Dendritic cell treated with granulocyte-macrophage colony-stimulating factor and Interleukin-4, amounts not matched to agents 40 ng/mL and 50 ng/mL, for 4 days (primary cell): ENCODE data around the gene PPIC.
A peak's percentile ranks its signal among the peaks of the same experiment; 100 is the strongest.

ENCODE experiments used
- H3K27ac Mint-ChIP-seq: one replicate; pipeline ENCODE4 v1.8.0; 2022; ENCODE audit warnings: mild to moderate bottlenecking, mixed read lengths
- H3K27me3 Mint-ChIP-seq: one replicate; pipeline ENCODE4 v1.8.0; 2022; ENCODE audit warnings: mild to moderate bottlenecking, mixed read lengths
- H3K36me3 Mint-ChIP-seq: one replicate; pipeline ENCODE4 v1.8.0; 2022; ENCODE audit warnings: low read depth, mixed read lengths
- H3K4me1 Mint-ChIP-seq: one replicate; pipeline ENCODE4 v1.8.0; 2022; ENCODE audit warnings: low read depth, mixed read lengths
- H3K4me3 Mint-ChIP-seq: one replicate; pipeline ENCODE4 v1.8.0; 2022; ENCODE audit warnings: mild to moderate bottlenecking, moderate library complexity, mixed read lengths
- H3K9me3 Mint-ChIP-seq: one replicate; pipeline ENCODE4 v1.8.0; 2022; ENCODE audit warnings: mixed read lengths
- intact Hi-C: fragments of 100-400 bp; cut with micrococcal nuclease; formaldehyde crosslinking; loops from one replicate; pipeline ENCODE4 v1.15.0; 2022

Gene PPIC

DNA sequence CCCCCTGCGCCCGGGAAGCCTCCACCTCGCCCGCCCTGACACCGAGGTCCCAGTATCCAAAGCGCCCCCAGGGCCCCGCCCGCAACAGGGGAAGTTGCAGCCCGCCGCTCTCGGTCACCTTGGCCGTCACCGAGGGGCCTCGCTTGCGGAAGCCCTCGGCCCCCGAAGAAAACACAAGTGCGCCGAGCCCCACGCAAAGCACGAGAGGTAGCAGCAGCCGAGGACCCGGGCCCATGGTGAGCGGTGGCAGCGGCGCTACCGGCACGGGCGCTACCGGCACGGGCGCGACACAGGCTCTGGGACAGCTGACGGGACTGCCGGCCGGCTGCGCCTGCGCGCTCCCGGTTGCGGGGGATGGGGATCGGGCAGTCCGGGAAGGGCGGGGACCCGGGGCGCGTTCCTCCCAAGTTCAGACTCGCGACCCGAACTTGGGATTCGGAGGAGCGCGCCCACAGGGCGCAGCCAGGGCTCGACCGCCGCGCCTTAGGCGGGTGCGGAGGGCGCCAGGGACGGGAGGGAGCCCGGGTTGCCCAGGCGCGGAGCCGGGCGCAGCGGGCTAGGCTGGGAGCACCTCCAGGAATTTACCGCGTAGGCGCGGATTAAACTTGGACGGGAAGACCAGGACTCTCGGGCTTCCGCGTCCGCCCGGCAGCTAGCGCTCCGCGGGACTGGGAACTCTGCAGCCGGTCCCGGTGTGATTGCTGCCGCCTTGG lies at the start of gene PPIC:
Gene PPIC, minus strand, starts transcription at position 335 of the 713 bp plus-strand sequence. Its CDS starts 100 bp downstream, at position 235.
- no peaks in the 10 kb centered on the region for H3K36me3 Mint-ChIP-seq
- H3K9me3 Mint-ChIP-seq = no peaks in the 10 kb centered on the region
- H3K27me3 Mint-ChIP-seq = peaks cover 76% of the 10 kb centered on the region
- intact Hi-C loops = no loop called here
- peaks cover 13% of the 10 kb centered on the region for H3K4me1 Mint-ChIP-seq
- H3K27ac Mint-ChIP-seq = peak within 1 kb of the TSS; percentile 21
- peak within 1 kb of the TSS; percentile 78 for H3K4me3 Mint-ChIP-seq

DNA sequence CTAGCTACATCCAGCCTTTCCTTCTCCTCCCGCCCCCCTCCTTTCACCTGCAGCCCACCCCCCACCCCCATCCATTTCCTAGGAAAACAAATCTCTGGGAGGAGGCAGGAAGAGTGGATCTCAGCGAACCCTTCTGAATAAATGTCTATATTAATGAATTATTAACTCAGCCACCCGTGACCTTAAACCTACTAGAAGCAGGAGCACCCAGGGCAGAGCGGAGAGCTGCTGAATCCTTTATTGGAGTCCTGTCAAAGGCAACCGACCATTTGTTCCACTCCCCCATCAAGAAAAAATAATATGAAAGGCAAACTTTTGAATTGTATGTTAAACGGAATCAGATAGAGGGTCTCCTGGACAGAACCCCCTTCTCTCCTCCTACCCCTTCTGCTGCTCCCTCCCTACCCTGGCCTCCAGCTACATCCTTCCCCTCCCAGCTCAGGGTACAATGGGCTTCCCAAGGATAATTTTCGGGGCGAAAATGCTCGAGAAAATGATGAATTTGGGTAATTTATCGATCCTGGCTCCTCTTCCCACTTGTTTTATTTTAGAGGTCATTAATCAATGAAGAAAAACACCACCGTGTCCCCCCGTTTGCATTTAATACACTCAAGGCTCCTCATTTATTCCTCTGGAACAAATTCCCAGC lies 49.2 kb upstream of the PPIC start:
- intact Hi-C loops = no loop called here
- H3K9me3 Mint-ChIP-seq = no peaks in the 10 kb centered on the region
- H3K27ac Mint-ChIP-seq = no peak overlapping the region
- H3K4me3 Mint-ChIP-seq = no peak overlapping the region
- H3K27me3 Mint-ChIP-seq = peaks cover 90% of the 10 kb centered on the region
- H3K4me1 Mint-ChIP-seq = peaks cover 28% of the 10 kb centered on the region
- H3K36me3 Mint-ChIP-seq = no peaks in the 10 kb centered on the region

DNA sequence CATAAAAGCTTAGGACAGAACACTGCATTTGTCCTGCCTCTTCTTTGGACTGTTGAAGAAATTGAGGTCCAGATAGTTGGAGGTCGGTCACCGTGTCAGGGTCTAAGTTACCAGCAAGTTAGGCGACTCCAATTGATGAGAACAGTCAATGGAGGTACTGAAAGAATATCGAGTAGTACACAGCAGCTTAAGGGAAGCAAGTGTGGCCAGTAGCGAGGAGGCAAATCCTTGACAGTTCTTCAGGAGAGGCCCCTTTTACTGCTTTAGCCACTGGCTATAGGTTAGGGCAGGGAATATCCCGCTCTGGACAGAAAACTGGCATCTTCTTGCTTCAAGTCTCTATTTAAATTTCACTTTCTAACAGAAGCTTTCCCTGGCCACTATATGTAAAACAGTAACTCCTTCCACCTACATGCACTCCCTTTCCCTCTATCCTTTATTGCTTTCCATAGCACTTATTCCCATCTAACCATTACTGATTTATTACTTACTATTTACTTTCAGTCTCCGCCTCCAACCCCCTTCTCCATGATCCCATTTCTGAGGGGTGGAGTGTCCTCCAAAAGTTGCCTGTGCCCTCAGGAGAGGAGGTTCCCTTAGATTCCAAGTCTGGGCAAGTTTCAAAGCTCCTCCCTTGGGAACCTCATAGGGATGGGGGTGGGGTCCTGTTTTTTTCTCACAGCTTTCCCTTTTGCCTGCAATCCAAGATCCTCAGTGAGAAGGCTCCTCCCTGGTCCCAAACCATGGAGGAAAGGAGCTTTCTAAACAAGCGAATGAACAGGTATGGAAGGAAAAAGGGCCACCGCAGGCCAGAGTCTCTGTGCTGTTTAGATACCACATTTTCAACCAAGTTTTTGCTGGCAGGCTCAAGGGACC lies 48.4 kb upstream of the PPIC start:
- H3K27me3 Mint-ChIP-seq = peaks cover 89% of the 10 kb centered on the region
- no peaks in the 10 kb centered on the region for H3K36me3 Mint-ChIP-seq
- no peak overlapping the region for H3K27ac Mint-ChIP-seq
- H3K4me1 Mint-ChIP-seq = peaks cover 25% of the 10 kb centered on the region
- intact Hi-C loops = no loop called here
- H3K9me3 Mint-ChIP-seq = no peaks in the 10 kb centered on the region
- no peak overlapping the region for H3K4me3 Mint-ChIP-seq

DNA sequence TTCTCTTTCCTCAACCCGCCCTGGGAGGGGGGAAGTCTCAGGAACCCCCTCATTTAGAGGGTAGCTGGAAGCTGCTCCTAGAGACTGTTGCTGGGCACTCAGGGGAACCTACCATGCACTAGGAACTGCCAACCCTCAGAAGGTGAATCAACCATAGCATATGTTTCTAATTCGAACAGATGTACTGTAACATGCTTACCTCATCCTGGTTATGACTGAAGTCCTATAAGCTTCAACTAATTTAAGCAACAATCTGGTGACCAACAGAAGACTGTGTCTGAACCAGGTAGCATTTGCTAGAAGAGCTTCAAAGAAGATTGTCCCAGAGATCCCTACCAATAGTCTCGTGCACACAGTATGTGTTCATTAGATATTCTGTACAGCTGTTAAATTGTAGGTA lies 46.8 kb upstream of the PPIC start:
- H3K4me3 Mint-ChIP-seq = no peak overlapping the region
- no peak overlapping the region for H3K27ac Mint-ChIP-seq
- H3K27me3 Mint-ChIP-seq = peaks cover 80% of the 10 kb centered on the region
- intact Hi-C loops = no loop called here
- peaks cover 12% of the 10 kb centered on the region for H3K4me1 Mint-ChIP-seq
- H3K36me3 Mint-ChIP-seq = no peaks in the 10 kb centered on the region
- H3K9me3 Mint-ChIP-seq = no peaks in the 10 kb centered on the region

DNA sequence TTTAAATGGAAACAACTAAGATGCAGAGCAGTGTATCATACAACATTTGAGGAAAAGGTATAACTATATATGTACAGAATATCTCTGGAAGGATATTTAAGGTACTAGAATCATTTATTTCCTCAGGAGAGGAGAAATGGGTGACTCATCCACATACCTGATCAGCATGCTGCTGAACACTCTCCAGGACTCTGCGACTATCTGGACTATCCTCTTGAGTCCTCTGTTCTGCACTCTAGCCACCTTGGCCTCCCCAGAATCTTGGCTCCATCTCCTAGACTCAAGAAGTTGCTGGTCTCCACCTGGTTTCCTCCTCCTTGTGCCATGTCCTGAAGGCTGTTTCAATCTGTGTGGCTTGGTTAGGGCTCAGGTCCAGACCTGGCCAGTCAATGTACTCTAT lies 43.7 kb upstream of the PPIC start:
- no peaks in the 10 kb centered on the region for H3K4me1 Mint-ChIP-seq
- intact Hi-C loops = no loop called here
- peaks cover 62% of the 10 kb centered on the region for H3K27me3 Mint-ChIP-seq
- H3K9me3 Mint-ChIP-seq = no peaks in the 10 kb centered on the region
- H3K4me3 Mint-ChIP-seq = no peak overlapping the region
- H3K27ac Mint-ChIP-seq = no peak overlapping the region
- no peaks in the 10 kb centered on the region for H3K36me3 Mint-ChIP-seq

DNA sequence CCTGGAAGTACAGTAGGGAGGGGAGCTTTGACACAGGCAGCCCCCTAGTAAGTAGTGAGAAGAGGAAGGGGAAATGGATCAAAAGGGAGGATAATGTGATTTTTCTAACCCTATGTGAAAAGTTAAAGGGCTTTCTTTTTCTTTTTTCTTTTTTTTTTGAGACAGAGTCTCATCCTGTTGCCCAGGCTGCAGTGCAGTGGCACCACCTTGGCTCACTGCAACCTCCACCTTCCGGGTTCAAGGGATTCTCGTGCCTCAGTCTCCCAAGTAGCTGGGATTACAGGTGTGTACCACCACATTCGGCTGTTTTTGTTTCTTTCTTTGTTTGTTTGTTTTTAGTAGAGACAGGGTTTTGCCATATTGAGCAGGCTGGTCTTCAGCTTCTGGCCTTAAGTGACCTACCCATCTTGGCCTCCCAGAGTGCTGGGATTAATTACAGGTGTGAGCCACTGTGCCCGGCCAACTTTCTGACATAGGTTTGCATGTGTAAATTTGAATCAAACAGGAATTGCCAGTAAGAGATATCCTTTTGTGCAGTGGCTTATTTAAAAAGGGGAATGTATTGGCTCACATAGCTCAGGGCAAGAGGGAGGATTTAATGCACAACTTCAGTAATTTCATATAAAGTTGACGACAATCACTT lies 39.1 kb upstream of the PPIC start:
- Mint-ChIP-seq H3K27ac (no peak overlapping the region), H3K4me3 (no peak overlapping the region), H3K4me1 (no peaks in the 10 kb centered on the region), H3K27me3 (peaks cover 26% of the 10 kb centered on the region), H3K36me3 (no peaks in the 10 kb centered on the region), H3K9me3 (no peaks in the 10 kb centered on the region)
- intact Hi-C loops = no loop called here

DNA sequence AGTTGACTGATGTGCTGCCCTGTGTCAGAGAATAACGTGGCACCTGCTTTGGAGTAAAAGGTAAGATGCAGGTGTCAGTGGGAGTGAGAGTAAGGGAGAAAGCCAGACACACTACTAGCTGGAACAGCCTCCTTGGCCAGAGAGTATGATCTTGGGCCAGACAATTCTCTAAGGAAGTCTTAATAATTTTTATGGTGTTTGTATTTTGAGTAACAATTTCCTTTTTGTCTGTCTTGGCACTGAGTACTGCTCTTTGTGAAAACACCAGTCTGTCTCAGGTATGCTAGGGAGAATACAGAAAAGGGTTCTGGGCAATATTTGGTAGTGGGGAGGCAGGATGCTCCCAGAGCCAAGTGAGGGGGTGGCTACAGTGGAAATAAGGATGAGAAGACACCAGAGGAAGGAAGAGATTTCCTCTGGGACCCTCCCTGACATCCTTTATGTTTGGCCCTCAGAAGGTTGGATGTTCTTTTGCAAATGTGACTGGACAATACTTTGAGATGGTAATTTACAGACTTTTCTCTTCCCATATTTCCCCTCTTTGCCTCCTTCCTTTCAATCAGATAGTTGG lies 31.9 kb upstream of the PPIC start:
- Mint-ChIP-seq H3K27me3 (peaks cover 19% of the 10 kb centered on the region), H3K9me3 (no peaks in the 10 kb centered on the region), H3K4me3 (no peak overlapping the region), H3K4me1 (no peaks in the 10 kb centered on the region), H3K36me3 (no peaks in the 10 kb centered on the region), H3K27ac (no peak overlapping the region)
- intact Hi-C loops = no loop called here

DNA sequence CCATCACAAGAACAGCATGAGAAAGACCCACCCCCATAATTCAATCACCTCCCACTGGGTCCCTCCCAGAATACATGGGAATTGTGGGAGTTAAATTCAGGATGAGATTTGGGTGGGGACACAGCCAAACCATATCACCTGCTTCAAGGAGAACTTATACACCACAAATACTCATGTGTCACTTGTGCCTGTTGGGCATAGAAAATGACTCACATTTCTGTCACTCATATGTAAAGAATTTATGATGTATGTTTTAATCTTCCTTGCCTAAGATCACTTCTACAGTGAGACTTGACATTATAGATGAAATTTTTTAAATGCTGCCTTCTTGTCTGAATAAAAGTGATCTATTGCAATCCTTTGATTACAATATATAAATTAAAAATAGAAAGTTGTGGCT lies 29.5 kb upstream of the PPIC start:
- no peaks in the 10 kb centered on the region for H3K4me1 Mint-ChIP-seq
- intact Hi-C loops = no loop called here
- no peaks in the 10 kb centered on the region for H3K36me3 Mint-ChIP-seq
- H3K27ac Mint-ChIP-seq = no peak overlapping the region
- H3K4me3 Mint-ChIP-seq = no peak overlapping the region
- peaks cover 9% of the 10 kb centered on the region for H3K9me3 Mint-ChIP-seq
- peaks cover 20% of the 10 kb centered on the region for H3K27me3 Mint-ChIP-seq

DNA sequence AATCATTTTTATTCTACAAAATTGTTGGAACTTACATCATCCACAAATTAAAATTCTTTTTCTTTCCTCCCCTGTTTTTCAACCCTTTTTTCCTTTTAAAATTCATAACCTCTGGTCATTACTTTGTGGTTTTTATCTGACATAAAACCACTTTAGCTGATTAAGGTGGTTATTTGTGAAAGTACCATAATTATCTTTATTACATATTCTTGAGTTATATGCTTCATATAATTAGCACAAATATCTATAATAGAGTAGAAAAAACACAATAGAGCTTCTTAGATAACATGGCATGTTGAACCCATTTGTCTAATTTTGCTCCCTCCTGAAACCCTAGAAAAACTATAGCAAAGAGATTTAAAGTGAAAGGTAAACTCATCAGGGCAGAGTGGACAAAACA lies 22.9 kb upstream of the PPIC start:
- peaks cover 9% of the 10 kb centered on the region for H3K27me3 Mint-ChIP-seq
- no peaks in the 10 kb centered on the region for H3K4me1 Mint-ChIP-seq
- H3K36me3 Mint-ChIP-seq = no peaks in the 10 kb centered on the region
- H3K27ac Mint-ChIP-seq = no peak overlapping the region
- intact Hi-C loops = no loop called here
- peaks cover 23% of the 10 kb centered on the region for H3K9me3 Mint-ChIP-seq
- no peak overlapping the region for H3K4me3 Mint-ChIP-seq

DNA sequence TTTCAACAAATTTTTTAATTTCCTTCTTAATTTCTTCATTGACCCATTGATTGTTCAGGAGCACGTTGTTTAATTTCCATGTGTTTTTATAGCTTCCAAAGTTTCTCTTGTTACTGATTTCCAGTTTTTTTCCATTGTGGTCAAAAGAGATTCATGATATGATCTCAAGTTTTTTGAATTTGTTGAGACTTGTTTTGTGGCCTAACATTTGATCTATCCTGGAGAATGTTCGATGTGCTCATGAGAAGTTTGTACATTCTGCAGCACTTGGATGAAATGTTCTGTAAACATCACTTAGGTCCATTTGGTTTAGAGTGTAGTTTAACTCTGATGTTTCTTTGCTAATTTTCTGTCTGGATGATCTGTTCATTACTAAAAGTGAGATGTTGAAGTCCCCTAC lies 14.7 kb upstream of the PPIC start:
- Mint-ChIP-seq H3K27ac (no peak overlapping the region), H3K36me3 (no peaks in the 10 kb centered on the region), H3K4me1 (no peaks in the 10 kb centered on the region), H3K9me3 (peaks cover 34% of the 10 kb centered on the region), H3K27me3 (peaks cover 10% of the 10 kb centered on the region), H3K4me3 (no peak overlapping the region)
- intact Hi-C loops = no loop called here

DNA sequence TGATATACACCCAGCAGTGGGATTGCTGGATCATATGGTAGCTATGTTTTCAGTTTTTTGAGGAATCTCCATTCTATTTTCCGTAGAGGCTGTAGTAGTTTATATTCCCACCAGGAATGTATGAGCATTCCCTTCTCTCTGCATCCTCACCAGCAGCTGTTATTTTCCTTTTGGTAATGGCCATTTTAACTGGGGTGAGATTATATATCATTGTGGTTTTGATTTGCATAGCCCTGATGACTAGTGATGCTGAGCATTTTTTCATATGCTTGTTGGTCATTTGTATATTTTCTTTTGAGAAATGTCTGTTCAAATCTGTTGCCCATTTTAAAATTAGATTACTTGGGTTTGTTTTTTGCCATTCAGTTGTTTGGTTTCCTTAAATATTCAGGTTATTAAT lies 11.2 kb upstream of the PPIC start:
- Mint-ChIP-seq H3K4me3 (no peak overlapping the region), H3K27ac (no peak overlapping the region), H3K27me3 (peaks cover 19% of the 10 kb centered on the region), H3K9me3 (peaks cover 17% of the 10 kb centered on the region), H3K36me3 (no peaks in the 10 kb centered on the region), H3K4me1 (no peaks in the 10 kb centered on the region)
- intact Hi-C loops = no loop called here

DNA sequence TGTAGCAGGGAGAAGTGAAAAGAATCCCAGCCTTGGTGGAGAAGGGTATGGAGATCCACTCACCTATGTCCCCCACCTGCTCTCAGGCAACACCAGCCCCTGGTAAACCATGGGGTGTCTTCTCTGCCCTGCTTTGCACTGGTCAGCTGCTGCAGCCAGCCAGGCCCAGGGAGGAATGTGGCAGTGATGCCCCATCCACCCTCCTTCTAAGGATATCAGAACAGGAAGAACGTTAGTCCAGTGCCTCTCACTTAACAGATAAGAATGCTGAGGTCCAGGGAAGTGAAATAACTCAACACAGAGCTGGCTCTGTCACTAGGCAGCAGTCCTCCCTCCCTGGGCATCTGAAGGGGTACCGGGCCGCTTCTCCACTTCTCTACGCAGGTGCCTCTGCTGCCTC lies 9.7 kb upstream of the PPIC start:
- Mint-ChIP-seq H3K4me1 (no peaks in the 10 kb centered on the region), H3K36me3 (no peaks in the 10 kb centered on the region), H3K27me3 (peaks cover 16% of the 10 kb centered on the region), H3K4me3 (no peak overlapping the region), H3K27ac (no peak overlapping the region), H3K9me3 (peaks cover 2% of the 10 kb centered on the region)
- intact Hi-C loops = no loop called here

DNA sequence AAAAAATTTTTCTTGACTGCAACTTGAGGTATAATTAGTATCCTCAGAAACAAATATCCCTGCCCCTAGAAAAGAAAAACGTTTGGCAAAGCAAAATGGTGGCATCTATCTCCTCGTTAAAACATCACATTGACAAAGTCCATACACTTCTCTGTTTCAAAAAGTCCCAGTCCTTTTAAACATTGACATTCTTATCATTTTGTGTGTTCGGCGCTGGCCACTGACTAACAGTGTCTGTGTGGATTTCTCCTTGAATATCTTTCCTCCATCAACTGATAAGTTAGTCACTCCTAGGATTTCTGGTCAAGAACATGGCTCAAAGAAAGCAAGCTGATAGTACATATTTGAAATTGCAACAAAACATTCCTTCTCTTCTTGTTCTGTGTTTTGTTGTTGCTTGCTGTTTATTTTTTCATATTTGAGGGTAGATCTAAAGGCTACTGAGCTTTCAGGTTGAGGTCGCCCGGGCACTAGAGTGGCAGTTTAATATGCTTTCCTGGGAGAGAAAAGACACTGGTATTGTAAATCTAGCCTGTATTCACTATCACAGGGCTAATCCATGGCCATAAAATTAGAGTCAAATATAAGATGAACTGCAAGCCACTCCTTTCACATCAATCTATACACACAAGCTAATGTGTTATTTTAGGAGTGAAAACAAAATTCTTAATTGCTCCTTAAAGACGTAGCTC lies 8.5 kb upstream of the PPIC start:
- Mint-ChIP-seq H3K4me3 (no peak overlapping the region), H3K36me3 (no peaks in the 10 kb centered on the region), H3K4me1 (no peaks in the 10 kb centered on the region), H3K27ac (no peak overlapping the region), H3K9me3 (no peaks in the 10 kb centered on the region), H3K27me3 (peaks cover 20% of the 10 kb centered on the region)
- intact Hi-C loops = no loop called here
